ENCODE measurements around the gene EZR. TPM values are rescaled to one million over a fixed set of nuclear protein-coding genes. Genes with fewer than 3 reads are reported as not detected.

Gene EZR
- polyA plus RNA-seq, 3 donors: 68.1 to 95.8 (median 86.3) TPM

- Histone ChIP-seq H3K9me3 (replicated peaks in 1 of 2; ENCODE audit: control insufficient read depth in 1 of 2, insufficient read depth in 1 of 2, low read length in 2 of 2) (no peaks in the 10 kb centered on the region), H3K79me2 (ENCODE audit: insufficient read depth, low read length) (no peaks in the 10 kb centered on the region), H3K27me3 (ENCODE audit: control insufficient read depth in 2 of 2, insufficient read depth in 2 of 2, low read length in 2 of 2) (no peaks in the 10 kb centered on the region), H4K20me1 (ENCODE audit: insufficient read depth, low read length) (peaks cover 29% of the 10 kb centered on the region), H3K4me3 (replicated peaks in 1 of 3; ENCODE audit: low read depth in 2 of 3, low read length in 3 of 3) (no peak overlapping the region), H3K36me3 (replicated peaks in 1 of 2; ENCODE audit: control insufficient read depth in 1 of 2, insufficient read depth in 2 of 2, low read length in 2 of 2) (peaks cover 89 to 100% of the 10 kb centered on the region in 2 donors), H3K4me1 (ENCODE audit: control insufficient read depth in 1 of 2, insufficient read depth in 2 of 2, low read length in 2 of 2) (no peaks in the 10 kb centered on the region), H3K27ac (ENCODE audit: low read depth in 1 of 2, low read length in 2 of 2) (peak overlapping the region in 1 of 2 donors; percentile 4), H2AFZ (ENCODE audit: insufficient read depth, low read depth, low read length, poor library complexity, severe bottlenecking) (no peak overlapping the region), H3K4me2 (replicated peaks; ENCODE audit: extremely low read depth, low read length, poor library complexity, severe bottlenecking) (no peak overlapping the region), H3K9ac (ENCODE audit: insufficient read depth, low read length, poor library complexity, severe bottlenecking) (no peak overlapping the region)
- TF ChIP-seq CTCF (IDR thresholded peaks at IDR 0.05): no peak
- H3K9me3 Mint-ChIP-seq: peaks cover 0 to 4% (median 3%) of the 10 kb centered on the region in 7 donors
- no peaks in the 10 kb centered on the region for H3K4me1 Mint-ChIP-seq
- H3K36me3 Mint-ChIP-seq: peaks cover 92 to 100% of the 10 kb centered on the region in 2 donors
- H3K4me3 Mint-ChIP-seq: no peak overlapping the region
- DNase-seq: no peak
- intact Hi-C loops (cut with micrococcal nuclease): no loop called here
- peaks cover 0 to 2% (median 0%) of the 10 kb centered on the region in 3 donors for H3K27me3 Mint-ChIP-seq (ENCODE audit: low read depth in 3 of 3)
- H3K27ac Mint-ChIP-seq: peak overlapping the region in 5 of 7 donors; percentile 43 to 70 (median 58)
- WGBS (ENCODE audit: insufficient coverage): 97% methylated on average over 27 of the region's 38 CpGs
Observed at GRCh38 chr6:158766621-158767455, 52.3 kb downstream of the EZR start.

- Mint-ChIP-seq H3K4me3 (no peak overlapping the region), H3K9me3 (peaks cover 0 to 5% (median 3%) of the 10 kb centered on the region in 7 donors), H3K36me3 (peaks cover 88 to 97% of the 10 kb centered on the region in 2 donors), H3K27me3 (ENCODE audit: low read depth in 3 of 3) (peaks cover 0 to 2% (median 0%) of the 10 kb centered on the region in 3 donors), H3K4me1 (peaks cover 2% of the 10 kb centered on the region), H3K27ac (peak overlapping the region in 1 of 7 donors; percentile 69)
- no peaks in the 10 kb centered on the region for H3K9me3 ChIP-seq (replicated peaks in 1 of 2; ENCODE audit: control insufficient read depth in 1 of 2, insufficient read depth in 1 of 2, low read length in 2 of 2)
- DNase-seq: no peak
- no peaks in the 10 kb centered on the region for H3K4me1 ChIP-seq (ENCODE audit: control insufficient read depth in 1 of 2, insufficient read depth in 2 of 2, low read length in 2 of 2)
- no peak overlapping the region for H3K4me3 ChIP-seq (replicated peaks in 1 of 3; ENCODE audit: low read depth in 2 of 3, low read length in 3 of 3)
- no peak overlapping the region for H3K9ac ChIP-seq (ENCODE audit: insufficient read depth, low read length, poor library complexity, severe bottlenecking)
- no peak overlapping the region for H3K4me2 ChIP-seq (replicated peaks; ENCODE audit: extremely low read depth, low read length, poor library complexity, severe bottlenecking)
- WGBS (ENCODE audit: insufficient coverage): 98% methylated on average over 4 of the region's 13 CpGs
- no peak overlapping the region for H3K27ac ChIP-seq (ENCODE audit: low read depth in 1 of 2, low read length in 2 of 2)
- H2AFZ ChIP-seq (ENCODE audit: insufficient read depth, low read depth, low read length, poor library complexity, severe bottlenecking): no peak overlapping the region
- no peaks in the 10 kb centered on the region for H3K27me3 ChIP-seq (ENCODE audit: control insufficient read depth in 2 of 2, insufficient read depth in 2 of 2, low read length in 2 of 2)
- H4K20me1 ChIP-seq (ENCODE audit: insufficient read depth, low read length): peaks cover 21% of the 10 kb centered on the region
- H3K79me2 ChIP-seq (ENCODE audit: insufficient read depth, low read length): no peaks in the 10 kb centered on the region
- TF ChIP-seq CTCF (IDR thresholded peaks at IDR 0.05): no peak
- peaks cover 76 to 92% of the 10 kb centered on the region in 2 donors for H3K36me3 ChIP-seq (replicated peaks in 1 of 2; ENCODE audit: control insufficient read depth in 1 of 2, insufficient read depth in 2 of 2, low read length in 2 of 2)
- intact Hi-C loops (cut with micrococcal nuclease): no loop called here
Observed at GRCh38 chr6:158765499-158766068, 53.6 kb downstream of the EZR start.
